ENCODE measurements around the gene METTL22. TPM values are rescaled to one million over a fixed set of nuclear protein-coding genes. Genes with fewer than 3 reads are reported as not detected.

The METTL22 gene
- total and polyA plus RNA-seq, 4 donors = 6.5 to 17.9 (median 14.4) TPM

DNA sequence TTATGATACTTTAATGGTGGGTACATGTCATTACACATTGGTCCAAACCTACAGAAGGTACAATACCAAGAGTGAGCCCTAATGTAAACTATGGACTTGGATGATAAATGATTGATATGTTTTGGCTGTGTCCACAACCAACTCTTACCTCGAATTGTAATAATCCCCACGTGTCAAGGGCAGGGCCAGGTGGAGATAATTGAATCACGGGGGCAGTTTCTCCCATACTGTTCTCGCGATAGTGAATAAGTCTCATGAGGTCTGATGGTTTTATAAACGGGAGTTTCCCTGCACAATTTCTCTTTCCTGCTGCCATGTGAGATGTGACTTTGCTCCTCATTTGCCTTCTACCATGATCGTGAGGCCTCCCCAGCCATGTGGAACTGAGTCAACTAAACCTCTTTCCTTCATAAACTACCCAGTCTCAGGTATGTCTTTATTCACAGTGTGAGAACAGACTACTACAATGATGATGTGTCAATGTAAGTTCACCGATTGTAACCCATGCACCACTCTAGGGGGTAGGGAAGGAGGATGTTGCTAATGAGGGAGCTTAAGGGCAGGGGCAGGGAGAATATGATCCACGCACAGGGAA, 7.0 kb upstream of the METTL22 start:
- Histone ChIP-seq H3K4me1 (ENCODE audit: control insufficient read depth in 4 of 4, insufficient read depth in 4 of 4, low read length in 3 of 4) (no peaks in the 10 kb centered on the region), H3K9ac (ENCODE audit: low read depth in 1 of 2, low read length in 2 of 2) (no peak overlapping the region), H3K36me3 (ENCODE audit: control insufficient read depth in 4 of 4, insufficient read depth in 3 of 4, low read depth in 1 of 4, low read length in 3 of 4) (no peaks in the 10 kb centered on the region), H3K27ac (ENCODE audit: low read depth in 1 of 2, low read length in 2 of 2) (no peak overlapping the region), H3K27me3 (ENCODE audit: control insufficient read depth in 4 of 4, insufficient read depth in 4 of 4, low read length in 3 of 4) (peaks cover 0 to 3% (median 0%) of the 10 kb centered on the region in 4 donors), H3K4me3 (ENCODE audit: low read depth in 1 of 3, low read length in 3 of 3) (no peak overlapping the region), H3K9me3 (ENCODE audit: control insufficient read depth in 4 of 4, low read length in 3 of 4) (no peaks in the 10 kb centered on the region)
- no peak for DNase-seq (ENCODE audit: low spot score)
- TF ChIP-seq JUND (IDR thresholded peaks at IDR 0.05) = no peak
- no peak for TF ChIP-seq RXRA (IDR thresholded peaks at IDR 0.05)
- TF ChIP-seq HNF4A (conservative IDR thresholded peaks at IDR 0.05) = no peak
- no peak for TF ChIP-seq TAF1 (conservative IDR thresholded peaks at IDR 0.05)
- no peak for TF ChIP-seq CTCF (IDR thresholded peaks at IDR 0.05; ENCODE audit: low read depth, low read length, missing input control)
- TF ChIP-seq NR2F2 (IDR thresholded peaks at IDR 0.05) = no peak
- TF ChIP-seq FOXA1 (IDR thresholded peaks at IDR 0.05) = no peak
- TF ChIP-seq, protein P1, sequence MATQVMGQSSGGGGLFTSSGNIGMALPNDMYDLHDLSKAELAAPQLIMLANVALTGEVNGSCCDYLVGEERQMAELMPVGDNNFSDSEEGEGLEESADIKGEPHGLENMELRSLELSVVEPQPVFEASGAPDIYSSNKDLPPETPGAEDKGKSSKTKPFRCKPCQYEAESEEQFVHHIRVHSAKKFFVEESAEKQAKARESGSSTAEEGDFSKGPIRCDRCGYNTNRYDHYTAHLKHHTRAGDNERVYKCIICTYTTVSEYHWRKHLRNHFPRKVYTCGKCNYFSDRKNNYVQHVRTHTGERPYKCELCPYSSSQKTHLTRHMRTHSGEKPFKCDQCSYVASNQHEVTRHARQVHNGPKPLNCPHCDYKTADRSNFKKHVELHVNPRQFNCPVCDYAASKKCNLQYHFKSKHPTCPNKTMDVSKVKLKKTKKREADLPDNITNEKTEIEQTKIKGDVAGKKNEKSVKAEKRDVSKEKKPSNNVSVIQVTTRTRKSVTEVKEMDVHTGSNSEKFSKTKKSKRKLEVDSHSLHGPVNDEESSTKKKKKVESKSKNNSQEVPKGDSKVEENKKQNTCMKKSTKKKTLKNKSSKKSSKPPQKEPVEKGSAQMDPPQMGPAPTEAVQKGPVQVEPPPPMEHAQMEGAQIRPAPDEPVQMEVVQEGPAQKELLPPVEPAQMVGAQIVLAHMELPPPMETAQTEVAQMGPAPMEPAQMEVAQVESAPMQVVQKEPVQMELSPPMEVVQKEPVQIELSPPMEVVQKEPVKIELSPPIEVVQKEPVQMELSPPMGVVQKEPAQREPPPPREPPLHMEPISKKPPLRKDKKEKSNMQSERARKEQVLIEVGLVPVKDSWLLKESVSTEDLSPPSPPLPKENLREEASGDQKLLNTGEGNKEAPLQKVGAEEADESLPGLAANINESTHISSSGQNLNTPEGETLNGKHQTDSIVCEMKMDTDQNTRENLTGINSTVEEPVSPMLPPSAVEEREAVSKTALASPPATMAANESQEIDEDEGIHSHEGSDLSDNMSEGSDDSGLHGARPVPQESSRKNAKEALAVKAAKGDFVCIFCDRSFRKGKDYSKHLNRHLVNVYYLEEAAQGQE (IDR thresholded peaks at IDR 0.05) = no peak
- 57% methylated on average over 9 of the region's 9 CpGs for WGBS

DNA sequence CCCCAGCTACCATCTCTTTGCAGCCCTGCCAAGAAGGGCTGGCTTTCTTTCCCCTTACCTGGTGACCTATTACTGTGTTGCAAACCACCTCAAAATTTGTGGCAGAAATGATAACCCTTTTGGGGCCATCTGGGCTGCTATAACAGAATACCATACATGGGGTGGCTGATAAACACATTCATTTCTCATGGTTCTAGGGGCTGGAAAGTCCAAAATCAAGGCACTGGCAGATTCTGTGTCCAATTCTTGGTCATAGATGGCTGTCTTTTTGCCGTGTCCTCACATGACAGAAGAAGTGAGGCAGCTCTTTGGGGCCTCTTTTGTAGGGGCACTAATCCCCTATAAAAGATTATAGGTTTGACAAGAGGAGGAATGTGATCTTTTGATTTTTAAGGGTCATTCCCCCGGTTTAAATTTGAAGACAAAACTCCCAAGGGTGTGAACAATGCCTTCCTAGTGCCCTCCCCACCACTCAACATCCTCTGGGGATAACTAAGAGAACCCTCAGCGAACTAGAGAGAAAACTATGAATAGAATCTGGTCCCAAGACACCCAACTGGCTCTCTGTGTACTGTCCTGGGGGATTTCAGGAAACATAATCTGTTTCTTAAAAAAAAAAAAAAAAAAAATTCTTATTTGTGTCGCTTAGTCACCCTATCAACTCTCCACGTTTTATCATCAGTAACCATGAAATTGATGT, 1.7 kb upstream of the METTL22 start:
- no peak overlapping the region for H3K4me3 ChIP-seq (ENCODE audit: low read depth in 1 of 3, low read length in 3 of 3)
- WGBS = 78% methylated on average over 5 of the region's 5 CpGs
- no peak for TF ChIP-seq GABPA (IDR thresholded peaks at IDR 0.05 in 1 of 2, conservative IDR thresholded peaks at IDR 0.05 in 1 of 2)
- no peak for TF ChIP-seq MAX (IDR thresholded peaks at IDR 0.05)
- no peak for DNase-seq (ENCODE audit: low spot score)
- H3K4me1 ChIP-seq (ENCODE audit: control insufficient read depth in 4 of 4, insufficient read depth in 4 of 4, low read length in 3 of 4) = peaks cover 0 to 20% (median 8%) of the 10 kb centered on the region in 4 donors
- no peak overlapping the region for H3K9ac ChIP-seq (ENCODE audit: low read depth in 1 of 2, low read length in 2 of 2)
- no peaks in the 10 kb centered on the region for H3K27me3 ChIP-seq (ENCODE audit: control insufficient read depth in 4 of 4, insufficient read depth in 4 of 4, low read length in 3 of 4)
- H3K27ac ChIP-seq (ENCODE audit: low read depth in 1 of 2, low read length in 2 of 2) = no peak overlapping the region
- H3K9me3 ChIP-seq (ENCODE audit: control insufficient read depth in 4 of 4, low read length in 3 of 4) = no peaks in the 10 kb centered on the region
- no peaks in the 10 kb centered on the region for H3K36me3 ChIP-seq (ENCODE audit: control insufficient read depth in 4 of 4, insufficient read depth in 3 of 4, low read depth in 1 of 4, low read length in 3 of 4)

DNA sequence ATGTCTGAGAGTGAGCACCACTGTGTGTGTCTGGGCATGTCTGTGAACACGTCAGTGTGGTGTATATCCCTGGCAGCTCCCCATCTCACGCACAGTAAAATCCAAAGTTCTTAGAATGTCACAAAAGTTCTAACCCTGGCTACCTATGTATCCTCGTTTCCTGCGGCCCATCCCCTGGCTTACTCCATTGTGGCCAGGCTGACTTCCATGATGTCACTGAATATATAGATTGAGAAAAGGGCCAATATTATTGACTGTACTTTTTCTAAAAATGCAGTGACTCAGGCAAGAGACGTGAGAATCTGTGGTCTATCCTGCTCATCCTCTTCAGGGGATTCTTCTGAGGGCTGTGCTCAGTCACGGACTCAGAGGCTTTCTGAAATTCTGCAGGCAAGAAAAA, 963 bp upstream of the METTL22 start:
- peaks cover 0 to 2% (median 2%) of the 10 kb centered on the region in 4 donors for H3K36me3 ChIP-seq (ENCODE audit: control insufficient read depth in 4 of 4, insufficient read depth in 3 of 4, low read depth in 1 of 4, low read length in 3 of 4)
- peaks cover 0 to 20% (median 8%) of the 10 kb centered on the region in 4 donors for H3K4me1 ChIP-seq (ENCODE audit: control insufficient read depth in 4 of 4, insufficient read depth in 4 of 4, low read length in 3 of 4)
- WGBS = 75% methylated on average over 6 of the region's 6 CpGs
- no peak for DNase-seq (ENCODE audit: low spot score)
- no peaks in the 10 kb centered on the region for H3K27me3 ChIP-seq (ENCODE audit: control insufficient read depth in 4 of 4, insufficient read depth in 4 of 4, low read length in 3 of 4)
- TF ChIP-seq TAF1 (conservative IDR thresholded peaks at IDR 0.05) (no peak), EGR1 (IDR thresholded peaks at IDR 0.05; ENCODE audit: low read depth in 2 of 2) (no peak), RAD21 (IDR thresholded peaks at IDR 0.05) (no peak), RXRA (IDR thresholded peaks at IDR 0.05) (no peak), SP1 (IDR thresholded peaks at IDR 0.05) (no peak)
- H3K4me3 ChIP-seq (ENCODE audit: low read depth in 1 of 3, low read length in 3 of 3) = no peak overlapping the region
- no peaks in the 10 kb centered on the region for H3K9me3 ChIP-seq (ENCODE audit: control insufficient read depth in 4 of 4, low read length in 3 of 4)
- H3K27ac ChIP-seq (ENCODE audit: low read depth in 1 of 2, low read length in 2 of 2) = no peak overlapping the region
- H3K9ac ChIP-seq (ENCODE audit: low read depth in 1 of 2, low read length in 2 of 2) = no peak overlapping the region

All from liver (tissue), 9 donors.